HG03045 (cell line): ENCODE results near the gene PSMB10.
"Not testable (repeated sequence)": the region's sequence is repeated elsewhere in the genome, so short reads cannot be mapped to it uniquely, and the experiment has no call there.

Experiments
- ATAC-seq: cut with Tn5 transposase; IDR thresholded peaks from one replicate; pipeline ENCODE4 v1.9.1; 2021; ENCODE audit warnings: mild to moderate bottlenecking, moderate library complexity; ENCODE audit not compliant: unreplicated experiment

PSMB10 gene

DNA sequence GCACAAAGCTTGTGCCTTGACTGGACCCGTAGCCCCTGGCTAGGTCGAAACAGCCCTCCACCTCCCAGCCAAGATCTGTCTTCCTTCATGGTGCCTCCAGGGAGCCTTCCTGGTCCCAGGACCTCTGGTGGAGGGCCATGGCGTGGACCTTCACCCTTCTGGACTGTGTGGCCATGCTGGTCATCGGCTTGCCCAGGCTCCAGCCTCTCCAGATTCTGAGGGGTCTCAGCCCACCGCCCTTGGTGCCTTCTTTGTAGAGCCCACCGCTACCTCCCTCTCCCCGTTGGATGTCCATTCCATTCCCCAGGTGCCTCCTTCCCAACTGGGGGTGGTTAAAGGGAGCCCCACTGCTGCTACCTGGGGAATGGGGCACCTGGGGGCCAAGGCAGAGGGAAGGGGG lies 8.5 kb downstream of the PSMB10 start:
- ATAC-seq, result no peak

DNA sequence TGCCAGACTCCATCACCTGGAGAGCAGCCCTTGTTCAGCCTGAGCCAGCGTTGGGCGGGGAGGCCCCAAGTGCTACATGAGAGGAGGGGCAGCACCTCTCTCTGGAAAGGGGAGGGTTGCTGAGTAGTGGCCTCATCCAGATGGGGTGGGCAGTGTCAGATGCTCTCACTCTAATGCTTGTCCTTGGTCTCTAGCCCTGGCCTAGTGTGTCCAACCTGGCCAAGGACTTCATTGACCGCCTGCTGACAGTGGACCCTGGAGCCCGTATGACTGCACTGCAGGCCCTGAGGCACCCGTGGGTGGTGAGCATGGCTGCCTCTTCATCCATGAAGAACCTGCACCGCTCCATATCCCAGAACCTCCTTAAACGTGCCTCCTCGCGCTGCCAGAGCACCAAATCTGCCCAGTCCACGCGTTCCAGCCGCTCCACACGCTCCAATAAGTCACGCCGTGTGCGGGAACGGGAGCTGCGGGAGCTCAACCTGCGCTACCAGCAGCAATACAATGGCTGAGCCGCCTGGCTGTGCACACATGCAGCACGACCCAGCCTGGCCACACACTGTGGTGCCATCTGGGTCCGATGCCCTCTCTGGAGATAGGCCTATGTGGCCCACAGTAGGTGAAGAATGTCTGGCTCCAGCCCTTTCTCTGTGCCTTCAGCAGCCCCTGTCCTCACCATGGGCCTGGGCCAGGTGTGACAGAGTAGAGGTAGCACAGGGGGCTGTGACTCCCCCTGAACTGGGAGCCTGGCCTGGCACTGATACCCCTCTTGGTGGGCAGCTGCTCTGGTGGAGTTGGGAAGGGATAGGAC lies 9.3 kb downstream of the PSMB10 start:
- ATAC-seq, result no peak

DNA sequence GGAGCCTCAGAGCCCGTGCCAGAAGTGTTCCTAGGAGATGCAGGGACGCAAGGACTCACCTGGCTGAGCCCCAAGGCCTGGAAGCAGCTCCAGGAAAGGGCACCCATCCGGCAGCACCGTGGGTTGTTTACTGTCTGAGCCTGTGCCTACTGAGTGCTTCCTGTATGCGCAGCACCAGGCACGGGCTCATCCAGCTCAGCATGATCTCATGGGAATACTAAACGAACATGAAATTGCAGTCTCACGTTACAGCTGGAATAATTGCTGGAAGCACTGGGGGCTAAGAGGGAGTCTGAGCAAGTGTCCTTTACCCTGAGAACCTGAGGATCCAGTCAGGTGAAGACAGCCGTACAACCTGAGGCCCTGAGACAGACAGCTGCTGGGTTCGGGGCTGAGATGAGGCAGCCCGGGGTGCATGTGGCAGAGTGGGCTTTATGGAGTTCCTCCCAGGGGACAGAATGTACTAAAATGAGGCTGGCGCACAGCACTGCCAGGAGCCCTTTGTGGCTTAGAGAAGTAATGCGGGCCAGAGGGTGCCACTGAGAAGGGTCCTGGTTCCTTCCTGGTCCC lies 10.4 kb downstream of the PSMB10 start:
- no peak for ATAC-seq

DNA sequence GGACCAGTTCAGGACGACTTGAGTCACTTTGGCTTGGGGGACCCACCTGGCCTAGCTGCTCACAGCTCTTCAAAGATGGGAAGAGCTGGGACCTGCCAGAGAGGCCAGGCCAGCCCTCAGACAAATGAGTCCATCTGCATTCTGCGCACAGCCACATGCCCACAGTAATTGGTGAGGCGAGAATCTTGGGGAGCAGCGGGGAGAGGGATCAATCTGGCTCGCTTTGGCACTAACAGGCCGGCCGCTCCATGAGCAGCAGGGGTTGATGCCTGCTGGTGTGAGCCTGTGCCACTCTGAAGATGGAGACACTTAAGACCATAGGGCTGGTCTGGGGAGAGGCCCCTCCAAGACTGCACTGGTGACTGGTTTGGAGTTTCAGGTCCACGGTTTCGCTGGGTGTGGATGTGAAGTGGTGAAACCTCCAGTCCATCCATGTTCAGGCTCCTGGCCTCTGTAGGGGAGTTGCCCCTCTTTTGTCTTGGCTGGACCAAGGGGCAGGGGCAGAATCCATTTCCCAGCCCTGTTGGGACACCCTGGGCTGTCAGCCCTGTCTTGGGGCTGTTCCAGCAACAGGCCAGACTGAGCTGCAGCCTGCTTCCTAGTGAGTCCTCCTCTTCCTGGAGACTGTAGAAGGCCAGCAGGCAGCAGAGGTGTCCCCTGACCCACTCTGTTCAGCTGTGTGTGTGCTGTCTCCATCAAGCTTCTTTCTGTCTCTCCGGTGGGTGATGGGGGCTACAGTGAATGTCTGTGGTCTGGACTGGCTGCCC lies 12.3 kb downstream of the PSMB10 start:
- ATAC-seq, result no peak

DNA sequence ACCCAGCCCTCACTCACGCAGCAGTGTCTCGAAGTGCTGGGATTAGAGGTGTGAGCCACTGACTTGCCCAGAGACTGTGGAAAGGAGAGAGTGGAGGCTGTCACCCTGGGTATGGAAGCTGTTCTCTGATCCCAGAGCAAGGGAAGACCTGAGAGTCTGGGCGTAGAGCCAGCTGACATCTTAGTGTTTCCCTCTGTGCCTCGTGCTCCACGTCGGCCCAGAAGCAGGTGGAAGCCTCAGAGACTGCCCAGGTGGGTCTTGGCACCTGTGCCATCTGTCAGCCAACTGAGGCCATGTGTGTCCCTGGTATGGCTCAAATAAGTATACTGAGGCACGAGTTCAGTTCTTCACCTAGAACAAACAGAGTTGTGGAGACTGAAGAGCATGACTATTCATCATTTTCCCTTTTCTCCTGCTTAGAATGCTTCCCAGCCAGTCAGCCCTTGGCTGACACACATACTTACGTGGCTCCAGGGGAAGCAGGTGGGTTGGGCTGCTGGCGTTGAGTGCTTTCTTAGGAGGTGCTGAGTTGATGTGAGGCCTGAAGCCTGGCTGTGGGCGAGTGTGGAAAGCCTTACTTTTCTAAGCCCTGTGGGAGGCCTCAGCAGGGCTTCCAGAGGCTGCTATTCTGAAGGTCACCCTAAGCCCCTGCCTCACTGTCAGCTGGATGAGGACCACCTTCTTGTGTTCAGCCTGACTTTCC lies 13.1 kb downstream of the PSMB10 start:
- no peak for ATAC-seq

DNA sequence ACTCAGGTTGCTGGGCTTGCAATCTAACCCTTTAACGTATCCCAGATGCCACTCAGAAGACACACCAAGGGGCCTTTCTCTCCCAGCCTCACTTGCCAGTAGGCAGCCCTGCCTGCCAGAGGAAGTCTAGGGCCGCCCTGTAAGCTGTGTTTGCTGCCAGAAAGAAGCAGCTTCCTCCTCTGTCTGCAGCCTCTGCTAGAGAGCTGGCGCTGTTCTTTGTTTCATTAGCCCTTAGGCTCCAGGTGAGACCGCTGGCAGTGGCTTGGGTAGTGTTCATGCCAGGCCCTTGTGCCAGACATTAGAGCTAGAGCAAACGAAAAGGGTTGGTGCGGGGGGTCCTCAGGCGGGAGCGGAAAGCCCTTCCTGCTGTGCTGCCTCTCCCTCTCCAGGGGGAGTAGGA lies 13.9 kb downstream of the PSMB10 start:
- ATAC-seq, result no peak

DNA sequence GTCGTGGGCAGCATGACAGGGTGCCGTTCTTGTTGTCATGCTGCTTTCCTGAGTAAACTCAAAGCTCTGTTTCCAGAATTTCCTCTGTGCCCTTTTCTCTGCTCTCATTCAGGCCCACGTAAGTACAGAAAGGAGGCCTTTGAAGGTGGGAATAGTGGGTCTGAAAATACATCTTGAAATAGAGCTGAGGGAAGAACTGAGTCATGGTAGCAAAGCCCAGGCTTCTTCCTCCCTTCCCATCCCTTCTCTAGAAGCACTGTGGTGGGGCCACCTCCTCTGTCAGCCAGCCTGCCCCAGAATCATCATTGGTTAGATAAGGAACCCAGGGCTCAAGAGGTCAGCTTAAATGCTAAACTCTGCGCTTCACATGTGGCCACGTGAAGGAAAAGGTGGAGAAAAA lies 14.4 kb downstream of the PSMB10 start:
- ATAC-seq, result no peak

DNA sequence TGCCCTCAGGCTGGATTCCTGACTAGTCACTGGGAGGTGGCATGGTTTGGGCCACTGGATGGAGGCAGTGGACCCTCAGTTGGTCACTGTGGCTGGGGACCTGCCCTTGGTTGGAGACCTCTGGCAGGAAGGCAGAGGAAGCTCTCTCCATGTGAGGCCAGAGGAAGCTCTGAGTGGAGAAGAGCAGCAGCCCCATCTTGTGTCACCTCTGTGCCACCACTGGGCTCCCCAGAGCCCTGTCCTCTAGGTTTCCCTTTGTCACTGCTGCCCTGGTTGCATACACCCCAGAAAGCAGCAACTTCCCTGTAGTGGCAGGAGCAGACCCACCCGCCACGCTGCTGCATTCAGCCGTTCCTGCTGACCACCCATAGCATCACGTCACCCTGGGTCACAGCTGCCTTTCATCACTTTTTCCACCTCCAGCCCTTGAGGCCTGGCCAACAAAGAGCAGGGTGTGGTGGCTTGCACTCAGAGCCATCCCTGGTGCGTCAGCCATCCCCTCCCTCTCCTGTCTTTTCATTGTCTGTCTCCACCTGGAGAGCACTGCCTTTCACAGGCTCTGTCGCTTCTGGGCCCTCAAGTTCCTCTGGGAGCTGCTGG lies 16.9 kb downstream of the PSMB10 start:
- ATAC-seq, result no peak

DNA sequence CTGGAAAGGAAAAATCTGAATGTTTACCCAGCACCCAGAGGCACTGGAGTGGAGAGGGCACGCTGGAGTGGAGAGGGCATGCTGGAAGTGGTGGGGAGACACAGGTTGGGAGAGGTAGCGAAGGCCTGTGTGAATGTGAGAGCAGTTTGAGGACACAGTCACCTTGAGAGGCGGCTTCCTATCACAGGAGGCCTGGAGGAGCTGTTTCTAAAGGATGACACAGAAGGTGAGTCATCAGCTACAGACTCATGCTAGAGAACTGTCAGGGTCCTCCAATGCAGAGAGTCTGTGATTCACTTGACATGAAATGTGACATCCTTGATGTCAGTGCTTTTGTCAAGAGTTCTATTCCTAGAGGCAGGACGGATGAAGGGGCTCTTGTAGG lies 18.8 kb downstream of the PSMB10 start:
- ATAC-seq, result no peak

DNA sequence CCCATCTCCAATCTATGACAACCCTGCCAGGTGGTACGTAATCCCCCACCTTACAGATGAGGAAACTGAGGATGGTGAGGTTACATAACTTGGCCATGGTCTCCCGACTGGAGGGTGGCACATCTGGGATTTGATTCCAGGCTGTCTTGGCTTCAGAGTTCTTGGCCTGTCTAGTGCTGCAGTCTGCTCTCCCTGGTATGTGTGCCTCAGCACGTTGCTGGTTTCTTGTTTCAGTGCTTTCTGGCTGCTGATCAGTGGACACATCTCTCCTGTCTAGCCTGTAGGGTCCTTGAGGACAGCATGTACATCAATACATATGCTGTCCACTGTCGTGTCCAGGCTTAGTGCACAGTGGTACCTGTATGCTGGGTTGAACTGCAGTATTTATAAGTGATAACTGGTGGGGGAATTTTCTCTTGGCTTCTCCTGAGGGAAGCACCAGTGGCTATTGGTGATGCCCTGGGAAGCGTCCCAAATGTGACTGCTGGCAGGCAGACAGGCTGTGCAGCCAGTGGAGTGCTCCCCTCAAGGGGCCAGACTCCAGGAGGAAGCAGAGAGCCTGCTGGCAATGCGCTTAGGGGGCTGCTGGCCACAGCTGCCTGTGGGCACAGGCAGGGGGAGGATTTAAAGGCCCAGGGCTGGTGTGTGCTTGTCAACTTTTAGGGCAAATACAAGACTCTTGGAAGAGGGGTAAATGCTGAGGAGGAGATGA lies 19.4 kb downstream of the PSMB10 start:
- ATAC-seq, result no peak

DNA sequence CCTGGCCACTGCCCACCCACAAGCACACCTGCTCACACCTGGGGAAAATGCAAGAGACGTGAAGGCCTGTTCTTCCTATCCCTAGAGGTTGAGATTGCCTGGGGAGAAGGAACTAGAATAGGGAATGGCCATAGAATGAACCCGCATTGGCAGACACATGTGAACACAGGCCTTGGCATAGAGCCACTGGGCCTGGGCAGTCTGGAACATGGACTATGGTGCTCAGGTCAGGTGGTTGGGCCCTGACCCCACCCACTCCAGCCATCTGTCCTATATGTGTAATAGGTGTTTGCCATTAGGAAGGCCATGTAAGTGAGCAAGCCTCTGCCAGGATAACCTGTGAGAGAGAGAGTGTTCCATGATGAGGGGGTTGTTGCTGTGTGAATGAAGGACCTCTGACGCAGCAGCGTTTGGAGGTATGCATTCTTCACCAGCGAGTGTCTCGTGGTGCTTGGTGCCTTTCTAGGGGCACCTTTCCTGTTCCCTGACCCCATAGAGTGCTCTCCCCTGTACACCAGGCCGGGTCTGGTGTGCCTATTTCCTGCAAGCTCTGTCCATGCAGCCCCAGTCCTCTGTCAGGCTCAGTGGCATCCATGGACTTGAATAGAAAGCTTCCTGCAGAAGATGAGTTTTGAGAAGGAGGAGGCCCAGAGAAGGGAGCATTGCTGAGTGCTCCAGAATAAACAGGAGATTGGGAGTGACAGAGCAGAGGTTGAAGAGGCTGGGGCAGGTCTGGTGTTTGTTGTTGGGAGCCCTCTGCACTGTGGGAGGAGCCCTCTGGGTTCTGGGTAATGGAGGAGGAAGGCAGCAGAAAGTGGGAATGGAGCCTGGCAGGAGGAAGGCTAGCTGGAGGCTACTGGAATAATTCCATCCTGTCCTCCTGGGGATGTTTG lies 20.6 kb downstream of the PSMB10 start:
- ATAC-seq, result no peak

DNA sequence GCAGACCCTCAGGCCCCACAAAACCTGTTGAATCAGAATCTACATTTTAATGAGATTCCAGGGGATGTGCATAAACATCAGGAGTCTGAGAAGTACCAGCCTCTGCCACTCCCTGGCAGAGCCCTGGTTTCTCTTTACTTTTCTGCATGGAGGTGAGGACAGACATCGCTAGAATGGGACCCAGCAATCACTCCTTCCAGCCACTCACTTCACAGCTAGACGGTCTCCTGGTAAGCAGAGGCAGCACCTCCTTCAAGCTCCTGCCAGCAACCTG lies 21.2 kb downstream of the PSMB10 start:
- not testable (repeated sequence) for ATAC-seq

DNA sequence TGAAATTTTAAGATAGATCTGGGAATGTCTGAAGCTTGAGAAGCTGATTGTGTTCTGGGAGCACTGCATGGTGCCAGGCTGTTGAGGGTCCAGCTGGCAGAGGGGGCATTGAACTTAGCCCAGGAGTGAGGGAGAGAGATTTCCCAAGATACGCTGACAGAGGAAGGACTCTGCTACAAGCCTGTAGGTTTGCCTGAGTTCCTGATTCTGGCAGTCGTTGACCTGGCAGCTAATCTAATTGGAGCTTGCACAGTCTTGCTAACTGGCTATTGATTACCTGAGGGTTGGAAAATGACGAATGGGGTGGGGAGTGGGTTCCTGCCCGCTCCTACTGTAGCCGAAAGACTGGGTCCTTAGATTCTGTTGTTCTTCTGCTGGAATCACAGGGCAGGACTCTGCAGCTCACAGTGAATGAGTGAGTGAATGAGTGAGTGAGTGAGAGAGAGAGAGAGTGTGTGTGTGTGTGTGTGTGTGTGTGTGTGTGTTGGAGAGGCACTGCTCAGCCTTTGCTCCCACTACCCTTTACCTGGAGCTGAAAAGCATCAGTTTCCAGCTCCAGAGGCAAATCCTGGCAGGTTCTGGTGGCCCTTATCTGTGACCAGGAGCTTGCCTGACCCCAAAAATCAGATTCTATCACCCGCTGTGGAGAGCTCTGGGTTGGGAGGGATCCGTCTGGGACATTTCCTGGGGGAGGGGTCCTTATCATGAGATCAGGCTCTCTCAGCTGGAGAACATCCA lies 21.7 kb downstream of the PSMB10 start:
- no peak for ATAC-seq

DNA sequence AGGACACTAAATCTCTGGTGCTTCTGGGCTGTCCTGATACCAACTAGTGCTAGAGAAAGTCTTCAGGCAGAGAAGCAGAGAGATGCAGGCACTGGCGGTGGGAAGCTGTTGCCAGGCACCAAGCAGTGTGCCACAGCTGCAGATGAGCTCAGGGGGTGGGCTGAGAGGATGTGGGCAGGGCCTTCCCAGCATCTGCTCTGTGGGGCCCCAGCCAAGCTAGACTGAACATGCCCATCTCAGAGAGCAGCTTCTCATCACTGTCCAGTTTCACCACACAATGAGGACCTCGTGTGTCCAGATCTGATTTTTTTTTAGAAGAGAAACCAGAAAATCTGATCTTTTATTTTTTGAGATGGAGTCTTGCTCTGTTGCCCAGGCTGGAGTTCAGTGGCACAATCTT lies 26.5 kb downstream of the PSMB10 start:
- ATAC-seq, result peak; percentile 55

DNA sequence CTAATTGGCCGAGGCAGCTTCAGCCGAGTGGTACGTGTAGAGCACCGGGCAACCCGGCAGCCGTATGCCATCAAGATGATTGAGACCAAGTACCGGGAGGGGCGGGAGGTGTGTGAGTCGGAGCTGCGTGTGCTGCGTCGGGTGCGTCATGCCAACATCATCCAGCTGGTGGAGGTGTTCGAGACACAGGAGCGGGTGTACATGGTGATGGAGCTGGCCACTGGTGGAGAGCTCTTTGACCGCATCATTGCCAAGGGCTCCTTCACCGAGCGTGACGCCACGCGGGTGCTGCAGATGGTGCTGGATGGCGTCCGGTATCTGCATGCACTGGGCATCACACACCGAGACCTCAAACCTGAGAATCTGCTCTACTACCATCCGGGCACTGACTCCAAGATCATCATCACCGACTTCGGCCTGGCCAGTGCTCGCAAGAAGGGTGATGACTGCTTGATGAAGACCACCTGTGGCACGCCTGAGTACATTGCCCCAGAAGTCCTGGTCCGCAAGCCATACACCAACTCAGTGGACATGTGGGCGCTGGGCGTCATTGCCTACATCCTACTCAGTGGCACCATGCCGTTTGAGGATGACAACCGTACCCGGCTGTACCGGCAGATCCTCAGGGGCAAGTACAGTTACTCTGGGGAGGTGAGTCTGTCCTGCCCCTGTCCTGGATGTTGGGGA lies 27.5 kb downstream of the PSMB10 start:
- ATAC-seq, result no peak

DNA sequence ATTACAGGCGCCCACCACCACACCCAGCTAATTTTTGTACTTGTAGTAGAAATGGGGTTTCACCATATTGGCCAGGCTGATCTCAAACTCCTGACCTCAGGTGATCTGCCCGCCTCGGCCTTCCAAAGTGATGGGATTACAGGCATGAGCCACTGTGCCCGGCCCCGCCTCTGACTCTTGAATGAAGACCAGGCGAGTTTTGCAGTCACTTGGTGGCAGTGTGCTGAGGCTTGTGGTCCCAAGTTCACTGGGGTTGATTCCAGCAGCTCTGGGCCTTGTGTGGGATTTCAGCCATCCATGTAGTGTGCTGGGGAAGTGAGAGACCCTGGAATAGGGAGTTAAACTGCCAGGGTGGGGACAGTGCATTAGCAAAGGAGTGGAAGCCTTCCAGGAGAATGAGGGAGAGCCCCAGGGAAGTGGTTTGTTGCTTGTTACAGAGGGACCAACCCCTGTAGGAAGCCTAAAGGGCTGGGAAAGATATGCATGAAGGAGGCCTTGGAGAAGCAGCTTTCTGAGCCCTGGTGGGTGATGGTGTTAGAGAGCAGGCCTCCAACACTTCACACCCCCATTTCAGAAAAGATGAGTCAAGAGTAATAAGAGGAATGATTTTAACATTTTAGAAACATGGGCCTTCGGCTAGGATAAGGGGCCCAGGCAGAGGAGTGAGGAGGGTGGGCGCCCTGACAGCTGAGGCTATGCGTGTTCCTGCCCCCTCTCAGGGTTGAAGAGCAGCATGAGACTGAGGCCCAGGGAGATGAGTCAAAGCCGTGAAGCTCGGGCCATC lies 29.1 kb downstream of the PSMB10 start:
- ATAC-seq, result no peak

DNA sequence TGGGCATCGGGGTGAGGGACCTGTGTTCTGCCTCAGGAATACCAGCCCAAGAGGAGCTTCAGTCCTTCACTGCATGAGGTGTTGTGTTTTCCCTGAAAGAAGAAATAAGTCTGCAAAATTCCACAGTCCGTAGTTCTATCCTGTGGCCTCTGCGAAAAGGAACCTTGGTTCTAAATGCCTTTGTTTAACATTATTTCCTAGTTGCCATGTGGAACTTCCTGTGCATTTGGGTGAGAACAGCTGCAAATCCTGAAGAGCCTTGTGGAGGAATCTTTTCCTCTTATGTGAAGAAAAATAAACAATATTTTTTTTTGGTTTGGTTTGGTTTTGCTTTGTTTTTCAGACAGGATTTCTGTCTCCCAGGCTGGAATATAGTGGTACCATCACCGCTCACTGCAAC lies 33.8 kb downstream of the PSMB10 start:
- no peak for ATAC-seq

DNA sequence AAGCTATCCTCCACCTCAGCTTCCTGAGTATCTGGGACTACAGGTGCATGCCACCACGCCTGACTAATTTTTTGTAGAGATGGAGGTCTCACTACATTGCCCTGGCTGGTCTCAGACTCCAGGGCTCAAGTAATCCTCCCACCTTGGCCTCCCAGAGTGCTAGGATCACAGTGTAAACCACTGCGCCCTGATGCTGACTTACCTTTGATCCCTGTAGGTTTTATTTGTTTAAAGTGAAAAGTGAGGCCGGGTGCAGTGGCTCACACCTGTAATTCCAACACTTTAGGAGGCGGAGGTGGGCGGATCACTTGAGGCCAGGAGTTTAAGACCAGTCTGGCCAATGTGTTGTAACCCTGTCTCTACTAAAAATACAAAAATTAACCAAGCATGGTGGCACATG lies 34.9 kb downstream of the PSMB10 start:
- no peak for ATAC-seq
